Posterior cingulate gyrus (tissue), 11 donors: ENCODE results near the gene YEATS2.

ENCODE experiments used
- DNase-seq, 10 donors: peaks; one replicate each; pipeline versions ENCODE4 v3.0.0 to v3.0.0-alpha.2; 2020 to 2021; ENCODE audit warnings: mixed read lengths in 3 of 10
- intact Hi-C: fragments of 100-400 bp; cut with DNase I; formaldehyde crosslinking; loops from one replicate; pipeline ENCODE4 v1.15.1; 2023

Gene YEATS2

DNA sequence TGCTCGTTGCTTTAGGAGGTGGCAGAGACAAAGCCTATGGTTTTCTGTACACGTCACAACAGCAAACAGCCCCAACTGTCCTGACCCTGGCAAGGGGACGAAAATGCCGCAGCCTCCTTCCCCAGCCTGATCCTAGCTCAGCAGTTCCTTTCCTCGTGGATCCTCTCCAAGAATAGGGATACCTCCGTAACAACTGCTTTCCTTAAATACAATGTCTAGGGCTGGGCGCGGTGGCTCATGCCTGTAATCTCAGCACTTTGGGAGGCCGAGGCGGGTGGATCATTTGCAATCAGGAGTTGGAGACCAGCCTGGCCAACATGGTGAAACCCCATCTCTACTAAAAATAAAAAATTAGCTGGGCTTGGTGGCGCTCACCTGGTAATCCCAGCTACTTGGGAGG, 110.8 kb downstream of the YEATS2 start:
- intact Hi-C loops = no loop called here

GRCh38 chr3:183809270-183809669, 111.7 kb downstream of the YEATS2 start:
- no peak for DNase-seq
- intact Hi-C loops = no loop called here

More for the DNA sequence above, 110.8 kb downstream of the YEATS2 start:
- DNase-seq = peak in 2 of 10 donors; percentile 67 to 68

- peak in 2 of 10 donors; percentile 49 to 77 for DNase-seq
- intact Hi-C loops = no loop called here
Observed at GRCh38 chr3:183810643-183811594, 113.3 kb downstream of the YEATS2 start.

GRCh38 chr3:183811638-183812037, 114.0 kb downstream of the YEATS2 start:
- no peak for DNase-seq
- intact Hi-C loops = no loop called here

DNA sequence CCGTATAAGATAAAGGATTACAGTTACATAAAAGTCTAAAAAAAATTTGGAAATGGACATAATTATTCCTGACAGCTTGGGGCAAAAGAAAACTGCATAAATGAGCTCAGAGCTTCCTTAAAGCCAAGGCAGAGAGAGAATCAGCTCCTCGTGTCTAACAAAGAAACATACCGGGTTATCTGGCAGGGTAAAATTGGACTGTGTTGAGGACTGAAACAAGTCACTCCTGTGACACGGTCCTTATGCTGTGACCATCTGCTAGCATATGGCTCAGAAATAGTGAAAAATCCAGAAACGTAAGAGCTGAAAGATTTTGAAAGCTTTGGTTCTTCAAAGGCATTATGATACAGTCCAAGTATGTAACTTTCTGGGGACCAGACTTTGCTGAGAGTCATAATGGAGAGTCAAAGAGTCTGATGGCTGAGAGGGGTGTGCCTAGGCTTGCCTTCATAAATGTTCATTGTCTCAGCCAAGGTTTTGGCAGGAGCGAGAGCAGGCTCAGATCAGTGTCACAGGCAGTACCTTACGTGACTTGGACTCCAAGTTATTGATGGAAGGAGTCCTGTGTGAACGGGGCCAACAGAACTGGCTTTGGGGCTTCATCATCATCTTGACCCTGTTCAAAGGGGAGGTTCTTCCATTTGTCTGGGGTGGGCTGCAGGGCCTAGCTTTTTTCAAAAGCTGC, 115.3 kb downstream of the YEATS2 start:
- intact Hi-C loops = no loop called here
- peak in 6 of 10 donors; percentile 59 to 92 (median 70) for DNase-seq

DNA sequence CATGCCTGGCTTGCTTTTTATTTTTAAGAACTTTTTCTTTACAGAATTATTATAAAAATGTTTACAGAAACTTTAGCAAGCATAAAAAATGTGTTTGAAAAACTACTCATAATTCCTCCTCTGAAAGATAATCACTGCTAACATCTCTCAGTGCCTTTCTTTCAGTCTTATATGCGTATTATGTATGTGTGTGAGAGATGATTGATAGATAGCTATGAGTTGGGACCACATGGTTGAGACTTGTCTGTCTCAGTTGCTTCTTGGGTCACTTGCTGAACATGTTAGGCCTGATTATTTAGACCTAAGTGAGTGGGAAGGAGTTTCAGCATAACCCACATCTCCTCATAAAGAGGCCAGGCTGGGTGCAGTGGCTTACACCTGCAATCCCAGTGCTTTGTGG, 116.6 kb downstream of the YEATS2 start:
- no peak for DNase-seq
- intact Hi-C loops = no loop called here

DNA sequence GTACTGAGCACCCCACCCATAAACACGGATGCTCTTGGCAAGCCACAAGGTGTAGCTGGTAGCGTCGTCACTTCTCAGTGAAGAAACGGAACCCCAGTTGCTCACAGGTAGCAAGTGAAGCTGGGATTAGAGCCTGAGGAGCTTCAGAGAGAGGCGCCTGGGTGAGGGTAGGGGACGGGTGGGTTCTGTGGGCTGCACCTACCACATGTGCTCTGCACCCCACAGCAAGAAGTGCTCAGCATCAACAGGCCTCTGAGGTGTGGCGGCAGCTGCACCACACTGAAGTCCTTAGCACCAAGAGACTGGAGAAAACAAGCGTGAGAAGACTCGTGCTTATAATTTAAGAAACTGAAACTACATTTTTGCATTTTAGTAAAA, 118.0 kb downstream of the YEATS2 start:
- intact Hi-C loops = no loop called here
- DNase-seq = no peak

DNA sequence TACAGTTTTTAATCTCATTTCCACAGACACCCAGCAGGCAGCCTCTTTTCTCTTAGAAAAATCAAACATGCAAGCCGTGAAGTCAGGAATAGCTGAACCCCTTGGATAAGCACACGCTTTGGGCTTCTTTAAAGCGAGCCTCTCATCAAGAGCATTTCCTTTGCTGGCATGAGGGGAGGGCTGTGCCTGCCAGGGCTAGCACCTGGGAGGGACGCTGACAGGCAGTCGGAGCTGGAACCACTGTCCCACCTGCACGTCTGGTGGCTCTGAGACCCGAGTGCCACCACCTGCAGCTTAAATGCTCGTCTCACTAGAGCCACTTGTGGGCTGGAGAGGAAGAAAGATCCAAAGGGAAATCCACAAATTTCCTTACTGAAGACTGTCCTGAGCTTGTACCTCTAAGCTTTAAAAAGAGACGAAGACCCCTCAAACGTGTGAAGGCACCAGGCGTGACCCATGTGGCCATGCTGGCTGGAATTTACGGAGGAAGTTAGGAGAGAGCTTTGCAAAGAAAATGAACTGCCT, 118.4 kb downstream of the YEATS2 start:
- intact Hi-C loops = no loop called here
- peak in 1 of 10 donors; percentile 62 for DNase-seq

- peak in 2 of 10 donors; percentile 66 to 87 for DNase-seq
Observed at GRCh38 chr3:183816681-183817510, 119.3 kb downstream of the YEATS2 start.

DNA sequence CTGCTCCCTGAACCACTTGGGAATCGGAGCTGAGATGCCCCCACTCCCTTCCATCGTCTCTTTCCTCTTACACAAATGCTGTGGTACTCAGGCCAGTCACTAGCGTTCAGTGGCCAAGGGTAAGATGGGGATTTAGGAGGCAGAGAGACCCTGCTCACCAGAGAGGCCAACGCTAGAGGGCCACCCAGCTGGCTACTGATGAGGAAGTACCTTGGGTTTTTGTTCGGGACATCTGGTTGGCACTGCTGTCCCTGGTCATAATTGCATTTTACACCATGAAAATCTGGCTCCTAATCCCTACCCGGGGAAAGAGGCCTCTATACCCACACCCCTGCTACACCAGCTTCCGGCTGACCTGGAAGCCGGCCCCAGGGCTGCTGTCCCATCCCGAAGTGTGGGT, 120.0 kb downstream of the YEATS2 start:
- intact Hi-C loops = no loop called here

More at GRCh38 chr3:183816681-183817510, 119.3 kb downstream of the YEATS2 start:
- intact Hi-C loops = no loop called here

GRCh38 chr3:183818041-183818620, 120.5 kb downstream of the YEATS2 start:
- peak in 2 of 10 donors; percentile 18 to 75 for DNase-seq
- intact Hi-C loops = no loop called here

More for the DNA sequence above, 120.0 kb downstream of the YEATS2 start:
- DNase-seq = peak in 1 of 10 donors; percentile 16

DNA sequence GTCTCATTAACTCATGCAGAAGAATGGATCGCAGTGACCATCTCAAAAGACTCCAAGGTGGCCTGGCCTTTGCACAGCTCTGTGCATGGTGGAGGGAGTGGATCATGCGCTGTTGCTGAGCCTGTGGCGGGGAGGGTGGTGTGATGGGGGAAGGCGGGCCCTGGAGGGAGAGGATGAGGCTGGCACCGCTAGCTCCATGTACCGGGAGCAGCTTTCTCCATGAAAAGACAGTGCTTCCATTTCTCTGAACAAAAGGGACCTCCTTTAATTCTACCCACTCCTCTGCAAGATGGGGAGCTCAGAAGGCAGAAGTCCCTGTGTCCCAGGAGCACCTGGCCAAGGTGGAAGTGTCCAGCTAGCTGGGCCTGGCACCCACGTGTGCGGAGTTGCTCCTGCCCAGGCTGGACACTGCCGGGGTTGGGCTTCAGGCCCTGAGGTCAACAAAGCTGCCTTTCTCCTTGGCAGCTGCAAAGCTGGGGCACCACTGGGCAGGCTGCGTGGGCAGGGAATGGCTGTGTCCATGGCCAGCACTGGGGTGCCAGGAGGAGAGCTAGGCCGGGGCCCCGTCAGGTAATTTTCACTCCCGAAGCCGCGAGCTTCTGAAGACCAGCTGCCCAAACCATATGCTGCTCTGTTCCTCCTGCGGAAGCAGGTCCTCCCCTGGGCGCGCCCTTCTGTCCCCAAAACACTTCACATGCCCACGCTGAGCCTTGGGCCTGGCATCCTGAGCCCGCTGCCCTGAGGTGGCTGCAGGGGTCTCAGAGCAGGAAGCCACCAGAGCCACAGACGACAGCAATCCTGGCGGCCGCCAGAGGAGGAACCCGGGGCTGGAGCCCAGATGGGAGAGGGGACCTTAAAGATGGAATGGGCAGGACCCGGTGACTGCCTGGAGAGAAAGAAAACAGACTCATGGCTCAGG, 121.4 kb downstream of the YEATS2 start:
- peak; percentile 73 to 99 (median 84) for DNase-seq

GRCh38 chr3:183819831-183820230, 122.2 kb downstream of the YEATS2 start:
- peak in 1 of 10 donors; percentile 19 for DNase-seq
- intact Hi-C loops = loop anchor here (10.0 kb wide), 1 partner anchor 185 kb away; the partner anchor contains the start of gene KLHL24

More for the DNA sequence above, 121.4 kb downstream of the YEATS2 start:
- intact Hi-C loops = no loop called here

DNA sequence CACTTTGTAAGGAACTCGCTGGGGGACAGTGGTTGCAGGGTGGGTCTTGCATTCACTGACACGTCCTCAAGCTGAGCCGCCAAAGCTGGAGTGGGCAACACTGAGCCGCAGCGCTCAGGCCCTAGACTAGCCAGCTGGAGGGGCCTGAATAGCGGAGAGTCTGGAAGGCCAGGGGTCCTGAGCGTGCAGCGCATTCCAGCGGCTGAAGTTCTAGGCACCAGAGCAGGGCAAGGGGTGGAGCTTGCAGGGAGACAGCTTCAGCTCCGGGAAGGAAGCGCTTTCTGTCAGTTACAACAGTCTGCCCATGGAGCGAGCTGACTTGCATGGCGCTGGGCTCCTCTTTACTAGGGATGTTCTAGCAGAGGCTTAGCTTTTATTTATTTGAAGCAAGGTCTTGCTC, 125.0 kb downstream of the YEATS2 start:
- intact Hi-C loops = loop anchor here (10.0 kb wide), 1 partner anchor 188 kb away; the partner anchor contains the start of gene KLHL24
- peak in 5 of 10 donors; percentile 61 to 94 (median 70) for DNase-seq

GRCh38 chr3:183823963-183824362, 126.4 kb downstream of the YEATS2 start:
- intact Hi-C loops = loop anchor here (10.0 kb wide), 1 partner anchor 189 kb away; the partner anchor contains the start of gene KLHL24
- DNase-seq = no peak

DNA sequence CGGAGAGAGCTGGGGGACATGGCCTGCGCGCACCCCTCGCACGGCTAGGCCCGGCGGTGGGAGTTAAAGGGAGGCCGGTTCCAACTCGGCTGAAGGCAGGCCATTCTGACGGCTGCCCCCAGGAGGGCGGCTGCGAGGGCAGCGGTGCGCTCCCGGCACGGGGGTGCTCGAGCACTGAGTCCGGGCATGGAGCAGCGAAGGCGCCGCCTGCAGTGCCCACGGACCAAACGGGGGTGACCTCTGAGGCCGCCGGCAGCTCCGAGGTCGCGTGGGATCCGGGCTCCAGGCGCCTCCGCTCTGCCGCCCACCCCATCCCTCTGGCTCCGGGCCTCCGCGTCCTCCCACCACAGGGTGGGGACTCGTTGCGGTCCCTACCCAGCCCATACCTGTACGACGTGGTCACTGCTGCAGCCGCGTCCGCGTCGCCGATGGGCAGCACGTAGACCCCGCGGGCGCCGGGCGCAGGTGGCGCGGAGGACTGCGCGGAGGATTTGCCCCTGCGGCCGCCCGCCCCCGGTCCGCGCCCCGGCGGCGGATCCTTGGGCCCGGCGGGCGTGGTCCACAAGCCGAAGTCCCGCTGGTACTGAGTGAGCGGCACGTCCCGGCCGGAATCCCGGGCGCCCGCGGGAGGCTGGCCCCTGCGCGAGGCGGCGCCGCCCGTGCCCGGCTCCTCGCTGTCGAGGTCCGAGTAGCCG, 127.3 kb downstream of the YEATS2 start:
- intact Hi-C loops = loop anchor here (5.0 to 10.0 kb wide), 2 partner anchors 57 to 190 kb away; partner anchors contain the start of genes KLHL24 and PARL
- DNase-seq = peak in 5 of 10 donors; percentile 26 to 89 (median 74)

DNA sequence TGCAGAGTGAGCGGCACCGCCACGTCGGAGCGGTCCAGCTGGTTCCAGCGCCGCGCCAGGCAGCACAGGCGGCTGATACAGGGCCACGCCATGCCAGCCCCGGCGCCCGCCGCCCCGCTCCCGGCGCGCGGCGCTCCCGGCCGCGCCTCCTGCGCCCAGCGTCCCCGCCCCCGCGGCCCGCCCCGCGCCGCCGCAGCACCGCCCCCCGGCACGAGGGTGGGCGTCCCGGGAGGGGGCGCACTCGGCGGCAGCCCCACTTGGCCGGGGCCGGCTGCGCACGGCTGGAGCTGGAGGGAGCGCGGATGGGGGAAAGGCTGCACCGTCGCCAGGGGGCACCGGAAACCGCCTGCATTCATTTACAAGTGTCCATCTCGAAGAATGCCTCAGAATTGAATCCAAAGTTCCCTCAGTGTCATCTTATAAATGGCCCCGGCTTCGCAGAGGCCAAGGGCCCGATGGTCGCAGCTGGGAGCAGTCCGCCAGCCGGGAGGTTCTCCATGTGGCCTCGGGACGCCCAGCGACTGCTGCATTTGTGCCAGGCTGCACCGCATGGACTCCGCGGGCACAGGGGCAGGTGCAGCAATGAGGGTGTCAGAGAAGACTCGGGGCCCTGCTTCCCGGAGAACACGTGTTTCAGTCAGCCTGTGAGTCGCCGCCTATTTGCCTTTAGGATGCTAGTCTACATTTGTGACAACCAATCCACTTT, 128.0 kb downstream of the YEATS2 start, which contains the start of gene MAP6D1:
MAP6D1 (minus strand) TSS at position 122 of the 706 bp plus-strand sequence; CDS start at position 92, 30 bp downstream.
- peak; percentile 63 to 97 (median 70) for DNase-seq
- intact Hi-C loops = loop anchor here (5.0 to 10.0 kb wide), 2 partner anchors 57 to 191 kb away; partner anchors contain the start of genes KLHL24 and PARL
